K562 (cell line): Measurements from ENCODE around the gene MAMDC4. TPM values are rescaled to one million over a fixed set of nuclear protein-coding genes. Genes with fewer than 3 reads are reported as not detected.

Experiments used
- ATAC-seq: fragments of 200-7000 bp; cut with Tn5 transposase; 3 replicates; pipeline ENCODE4 v1.9.1; 2020; ENCODE audit warnings: moderate library complexity
- BruUV-seq: library from RNA; stranded (reverse); fragments of 400-500 nt; replicated peaks from 2 replicates; lab custom pipeline; 2021; lab: Mats Ljungman, UMichigan
- CTCF ChIA-PET: fragments of 300-600 bp; formaldehyde crosslinking; extraction: SDS; loops from one replicate; lab custom pipeline; 2021; ENCODE audit warnings: low intra/inter-chr PET ratio; lab: Yijun Ruan, JAX
- POLR2A ChIA-PET: fragments of 300-600, 350-650 bp; sonication (Branson Sonifier 250); formaldehyde crosslinking; extraction: SDS; loops from one replicate; lab custom pipeline; 2021; ENCODE audit warnings: antibody characterized with exemption, inconsistent platforms; lab: Yijun Ruan, JAX
- DNase-seq, 4 experiments: peaks; one replicate each; pipeline versions ENCODE4 v3.0.0 to v3.0.0-alpha.2; 2011 to 2018; ENCODE audit warnings: low spot score in 3 of 4, mixed read lengths in 3 of 4; ENCODE audit errors: extremely low read depth in 1 of 4
- FAIRE-seq: peaks from 2 replicates; lab custom pipeline; 2011; peaks lifted over from hg19 to GRCh38; lab: Jason Lieb, UNC
- H2AFZ ChIP-seq: 2 replicates; pipeline ENCODE4 v1.6.0; 2011; ENCODE audit warnings: low read depth, low read length, control low read depth, inconsistent platforms
- H3K27ac ChIP-seq: fragments of 200-600 bp; 3 replicates; pipeline ENCODE4 v1.8.0; 2011; ENCODE audit warnings: low read depth, mild to moderate bottlenecking, control low read depth, inconsistent platforms, low read length, moderate library complexity, mixed read lengths; ENCODE audit errors: extremely low read depth
- H3K27me3 ChIP-seq, 2 experiments: fragments of 300-600 bp in 1 of 2; 2 replicates in 1 of 2; 3 replicates in 1 of 2; pipeline versions ENCODE4 v1.6.0 to v1.8.0; 2011; ENCODE audit warnings: inconsistent platforms in 2 of 2, low read length in 2 of 2, mild to moderate bottlenecking in 1 of 2, mixed read lengths in 1 of 2, moderate library complexity in 1 of 2; ENCODE audit not compliant: control insufficient read depth in 2 of 2, insufficient read depth in 2 of 2
- H3K36me3 ChIP-seq: fragments of 300-600 bp; 3 replicates; pipeline ENCODE4 v1.8.0; 2011; ENCODE audit warnings: mild to moderate bottlenecking, low read length, inconsistent platforms; ENCODE audit not compliant: control insufficient read depth, insufficient read depth
- H3K4me1 ChIP-seq, 2 experiments: fragments of 200-600 bp in 1 of 2; replicated peaks in 1 of 2; 2 replicates in 1 of 2; 3 replicates in 1 of 2; pipeline versions ENCODE4 v1.5.1 to v1.8.0; 2011; ENCODE audit warnings: inconsistent platforms in 2 of 2, low read length in 2 of 2, mild to moderate bottlenecking in 1 of 2, mixed read lengths in 1 of 2, moderate library complexity in 1 of 2; ENCODE audit not compliant: control insufficient read depth in 2 of 2, insufficient read depth in 2 of 2
- H3K4me2 ChIP-seq: 2 replicates; pipeline ENCODE4 v1.6.1; 2011; ENCODE audit warnings: low read length, control low read depth, inconsistent platforms, mixed read lengths; ENCODE audit not compliant: insufficient read depth
- H3K4me3 ChIP-seq: fragments of 200-600 bp; sonication (generic), shearing (Covaris generic); 2 replicates; pipeline ENCODE4 v1.5.1; 2016; ENCODE audit warnings: control low read depth, inconsistent platforms
- H3K79me2 ChIP-seq: fragments of 200-600 bp; 3 replicates; pipeline ENCODE4 v1.8.0; 2011; ENCODE audit warnings: low read length, inconsistent platforms; ENCODE audit not compliant: control insufficient read depth, insufficient read depth
- H3K9ac ChIP-seq, 2 experiments: 2 replicates each; pipeline versions ENCODE4 v1.6.0 to v1.6.1; 2011; ENCODE audit warnings: low read depth in 2 of 2, low read length in 2 of 2, control low read depth in 1 of 2, inconsistent platforms in 1 of 2, mild to moderate bottlenecking in 1 of 2, mixed read lengths in 1 of 2; ENCODE audit not compliant: insufficient read depth in 1 of 2
- H3K9me1 ChIP-seq: one replicate; pipeline ENCODE4 v1.6.0; 2011; ENCODE audit warnings: inconsistent platforms, mild to moderate bottlenecking, low read length, moderate library complexity; ENCODE audit not compliant: control insufficient read depth, insufficient read depth
- H3K9me3 ChIP-seq: replicated peaks from 2 replicates; pipeline ENCODE4 v1.5.1; 2011; ENCODE audit warnings: low read depth, low read length, inconsistent platforms; ENCODE audit not compliant: control insufficient read depth, insufficient read depth
- H4K20me1 ChIP-seq: replicated peaks from 2 replicates; pipeline ENCODE4 v1.6.1; 2011; ENCODE audit warnings: low read length, inconsistent platforms, mixed read lengths; ENCODE audit not compliant: control insufficient read depth, insufficient read depth
- EGR1 ChIP-seq: fragments of 450-650 bp; conservative IDR thresholded peaks from 2 replicates; pipeline ENCODE4 v1.6.1; 2017; ENCODE audit warnings: mild to moderate bottlenecking
- FOXM1 ChIP-seq, 2 experiments: fragments of 450-650 bp in 1 of 2; sonication (generic) in 1 of 2; formaldehyde crosslinking in 1 of 2; IDR thresholded peaks; 2 replicates each; pipeline versions ENCODE4 v1.6.1 to v1.9.0; 2017 to 2022; ENCODE audit warnings: low read depth in 2 of 2, mild to moderate bottlenecking in 2 of 2, missing genetic modification reagents in 1 of 2, moderate library complexity in 1 of 2
- GABPB1 ChIP-seq: sonication (generic); formaldehyde crosslinking; IDR thresholded peaks from 2 replicates; pipeline ENCODE4 v1.8.0; 2022; ENCODE audit warnings: mild to moderate bottlenecking, missing genetic modification reagents
- IFI16 ChIP-seq: fragments of 250-450 bp; sonication (Bioruptor Pico); IDR thresholded peaks from 2 replicates; pipeline ENCODE4 v2.1.2; 2022; ENCODE audit warnings: mild to moderate bottlenecking, inconsistent platforms
- MIER1 ChIP-seq: fragments of 450-650 bp; IDR thresholded peaks from 2 replicates; pipeline ENCODE4 v1.6.1; 2016; ENCODE audit warnings: antibody characterized with exemption, mild to moderate bottlenecking, low read depth
- MXI1 ChIP-seq: IDR thresholded peaks from 2 replicates; pipeline ENCODE4 v1.6.1; 2011; ENCODE audit warnings: low read depth, mild to moderate bottlenecking, improper control_type of control experiment, low read length
- NCOA4 ChIP-seq: fragments of 450-650 bp; IDR thresholded peaks from 2 replicates; pipeline ENCODE4 v1.6.1; 2018; ENCODE audit warnings: mild to moderate bottlenecking; ENCODE audit not compliant: partially characterized antibody
- NR2C1 ChIP-seq, 2 experiments: fragments of 450-650 bp; IDR thresholded peaks; 2 replicates each; pipeline ENCODE4 v1.6.1; 2017; ENCODE audit warnings: mild to moderate bottlenecking in 2 of 2, antibody characterized with exemption in 1 of 2, inconsistent platforms in 1 of 2, missing compliant biosample characterization in 1 of 2, missing genetic modification characterization in 1 of 2
- PHF8 ChIP-seq: fragments of 200-600 bp; sonication (generic); IDR thresholded peaks from 2 replicates; pipeline ENCODE4 v1.6.1; 2012; ENCODE audit warnings: mixed run types, mild to moderate bottlenecking, inconsistent platforms, low read length, moderate library complexity, borderline replicate concordance
- RBFOX2 ChIP-seq: fragments of 200-400 bp; formaldehyde crosslinking; IDR thresholded peaks from 2 replicates; pipeline ENCODE4 v1.6.1; 2017; ENCODE audit warnings: low read depth, mild to moderate bottlenecking, low read length, moderate library complexity
- RBM22 ChIP-seq: fragments of 200-400 bp; formaldehyde crosslinking; IDR thresholded peaks from 2 replicates; pipeline ENCODE4 v1.6.1; 2018; ENCODE audit warnings: low read length, low read depth; ENCODE audit not compliant: poor library complexity, severe bottlenecking
- RFX7 ChIP-seq: fragments of 250-450 bp; sonication (Bioruptor Pico); IDR thresholded peaks from 2 replicates; pipeline ENCODE4 v1.5.1; 2021; ENCODE audit warnings: mild to moderate bottlenecking
- TEAD2 ChIP-seq: fragments of 450-650 bp; IDR thresholded peaks from 2 replicates; pipeline ENCODE4 v1.6.1; 2016; ENCODE audit warnings: missing genetic modification characterization, control low read depth, missing compliant biosample characterization
- ZBTB26 ChIP-seq: fragments of 450-650 bp; formaldehyde crosslinking; IDR thresholded peaks from 2 replicates; pipeline ENCODE4 v1.4.0; 2022; ENCODE audit warnings: missing genetic modification characterization
- ZC3H11A ChIP-seq: IDR thresholded peaks from 2 replicates; pipeline ENCODE4 v1.6.1; 2012; ENCODE audit warnings: low read depth, low read length, improper control_type of control experiment
- ZNF395 ChIP-seq: fragments of 200-800 bp; sonication (Bioruptor generic); IDR thresholded peaks from 2 replicates; pipeline ENCODE4 v1.6.1; 2017; ENCODE audit warnings: missing genetic modification characterization, missing compliant biosample characterization
- WGBS: fragments of 100-300 bp; shearing (Covaris generic); methylation state at CpG from one replicate; pipeline ENCODE4 v1.1.6; 2016; ENCODE audit warnings: low coverage, mixed read lengths; ENCODE audit not compliant: insufficient coverage; ENCODE audit errors: missing lambda C conversion rate; 5-methylcytosine and 5-hydroxymethylcytosine counted together
- in situ Hi-C: fragments of 300-500 bp; cut with MboI; formaldehyde crosslinking; loops from 4 replicates; pipeline ENCODE4 v1.15.0; 2018; ENCODE audit warnings: inconsistent platforms, mixed read lengths
- intact Hi-C: fragments of 100-400 bp; cut with micrococcal nuclease; formaldehyde crosslinking; loops from 2 replicates; pipeline ENCODE4 v1.14.2; 2022
- polyA plus RNA-seq, 8 experiments: library from polyadenylated mRNA; depleted of rRNA in 4 of 8; stranded (reverse) in 5 of 8; unstranded in 3 of 8; fragments of >200 nt; fragmentation: Nextera tagmentation in 2 of 8; fragmentation: Illumina TruSeq in 1 of 8; extraction: Ambion mirVana in 2 of 8; extraction: Trizol in 1 of 8; gene quantifications; 2 replicates each; pipeline versions ENCODE4 v1.2.1 to v1.2.3, GENCODE V29; 2011 to 2014; ENCODE audit warnings: inconsistent platforms in 1 of 8, missing spikeins in 1 of 8
- total RNA-seq, 7 experiments: library from RNA; depleted of rRNA in 6 of 7; stranded (reverse); fragments of >200 nt in 6 of 7; fragmentation: Illumina TruSeq in 2 of 7; extraction: Trizol in 2 of 7; gene quantifications; 2 replicates each; pipeline versions ENCODE4 v1.2.1 to v1.2.3, GENCODE V29; 2011 to 2021; ENCODE audit warnings: low replicate concordance in 1 of 7

Gene MAMDC4
- total and polyA plus RNA-seq, 9 of the 15 experiments (the other 6 are each of a cell fraction or from before 2014, with no cell fraction given): 0.03 to 10.8 (median 1.5) TPM

- TF ChIP-seq IFI16: no peak
- TF ChIP-seq, all 486 proteins: peak for 88
Measured at GRCh38 chr9:136847826-136848392, 4.2 kb upstream of the MAMDC4 start (continued).

GRCh38 chr9:136848393-136849037, 3.6 kb upstream of the MAMDC4 start:
- Histone ChIP-seq H3K27me3 (no peaks in the 10 kb centered on the region), H4K20me1 (0 out of 2 replicates have a peak, but pooled peaks cover 5% of the 10 kb centered on the region), H2AFZ (peak overlapping the region; percentile 98), H3K4me1 (peaks cover 9 to 84% of the 10 kb centered on the region in 2 experiments; a peak in 4 of 5 replicates), H3K9me3 (no peaks in the 10 kb centered on the region), H3K9ac (peak overlapping the region; percentile 92 to 97), H3K79me2 (peaks cover 27% of the 10 kb centered on the region), H3K27ac (peak overlapping the region; percentile 89), H3K36me3 (peaks cover 29% of the 10 kb centered on the region; the same call in 1 of the 3 replicates), H3K4me2 (peak overlapping the region; percentile 97), H3K9me1 (no peaks in the 10 kb centered on the region), H3K4me3 (peak overlapping the region; percentile 95)
- BruUV-seq: TSS peak; percentile 92
- peak; percentile 61 to 84 (median 64) for DNase-seq
- ATAC-seq: peak; percentile 43
- intact Hi-C loops: loop anchor here (1.0 to 5.0 kb wide), 3 partner anchors 38 to 94 kb away; partner anchors contain the start of genes FBXW5, TMEM141 and TRAF2
- POLR2A ChIA-PET: interaction anchor here (0.6 to 1.8 kb wide), 14 partner anchors 8 to 697 kb away, joined by 3 to 8 read pairs (median 4); partner anchors contain the start of genes EDF1 and TRAF2
- CTCF ChIA-PET: no interaction called here
- 0% methylated on average over 26 of the region's 53 CpGs for WGBS
- no peak for FAIRE-seq
- in situ Hi-C loops: no loop called here
- no peak for TF ChIP-seq FOXM1 (IDR thresholded peaks at IDR 0.05; ENCODE audit: low read depth)
- 0 out of 2 replicates have a peak, but pooled peaks have one; percentile 27 for TF ChIP-seq FOXM1 (CRISPR knock-in tag; IDR thresholded peaks at IDR 0.05; ENCODE audit: low read depth)
- TF ChIP-seq RBM22: peak; percentile 61
- no peak for TF ChIP-seq NCOA4
- no peak for TF ChIP-seq MXI1
- no peak for TF ChIP-seq NR2C1 (IDR thresholded peaks at IDR 0.05)
- TF ChIP-seq NR2C1 (tag; IDR thresholded peaks at IDR 0.05): no peak
- peak; percentile 28; the same call in 1 of the 2 replicates for TF ChIP-seq EGR1
- TF ChIP-seq GABPB1 (CRISPR knock-in tag): peak; percentile 5; the same call in 1 of the 2 replicates
- TF ChIP-seq RBFOX2: peak; percentile 36
- no peak for TF ChIP-seq TEAD2 (tag)
- 0 out of 2 replicates have a peak, but pooled peaks have one; percentile 23 for TF ChIP-seq ZNF395 (CRISPR knock-in tag)
- no peak for TF ChIP-seq RFX7 (CRISPR knock-in tag)
- TF ChIP-seq ZBTB26 (CRISPR knock-in tag): no peak
- peak; percentile 11; the same call in 1 of the 2 replicates for TF ChIP-seq PHF8
- TF ChIP-seq MIER1: no peak
- no peak for TF ChIP-seq ZC3H11A
